Liver (tissue), 9 donors: ENCODE results near the gene PIERCE2. TPM values are rescaled to one million over a fixed set of nuclear protein-coding genes. Genes with fewer than 3 reads are reported as not detected.
A peak's percentile ranks its signal among the peaks of the same experiment; 100 is the strongest.

Experiments
- DNase-seq: peaks from one replicate; pipeline ENCODE4 v3.0.0-alpha.2; 2017; ENCODE audit warnings: low spot score
- H3K27ac ChIP-seq, 2 donors: one replicate each; pipeline ENCODE4 v1.7.0; 2013; ENCODE audit warnings: inconsistent platforms in 2 of 2, low read length in 2 of 2, control low read depth in 1 of 2, low read depth in 1 of 2, mild to moderate bottlenecking in 1 of 2
- H3K27me3 ChIP-seq, 4 donors: one replicate each; pipeline versions ENCODE4 v1.6.1 to v1.7.0; 2013; ENCODE audit warnings: low read length in 3 of 4, inconsistent platforms in 1 of 4, mild to moderate bottlenecking in 1 of 4, moderate library complexity in 1 of 4; ENCODE audit not compliant: control insufficient read depth in 4 of 4, insufficient read depth in 4 of 4
- H3K36me3 ChIP-seq, 4 donors: one replicate each; pipeline versions ENCODE4 v1.6.1 to v1.7.0; 2013; ENCODE audit warnings: low read length in 3 of 4, mild to moderate bottlenecking in 3 of 4, low read depth in 1 of 4, moderate library complexity in 1 of 4; ENCODE audit not compliant: control insufficient read depth in 4 of 4, insufficient read depth in 3 of 4
- H3K4me1 ChIP-seq, 4 donors: one replicate each; pipeline versions ENCODE4 v1.6.1 to v1.7.0; 2013; ENCODE audit warnings: low read length in 3 of 4, mild to moderate bottlenecking in 3 of 4, moderate library complexity in 1 of 4; ENCODE audit not compliant: control insufficient read depth in 4 of 4, insufficient read depth in 4 of 4
- H3K4me3 ChIP-seq, 3 donors: one replicate each; pipeline versions ENCODE4 v1.6.1 to v1.7.0; 2013; ENCODE audit warnings: low read length in 3 of 3, control low read depth in 1 of 3, low read depth in 1 of 3, mild to moderate bottlenecking in 1 of 3
- H3K9ac ChIP-seq, 2 donors: one replicate each; pipeline ENCODE4 v1.7.0; 2013; ENCODE audit warnings: low read length in 2 of 2, mild to moderate bottlenecking in 2 of 2, moderate library complexity in 2 of 2, control low read depth in 1 of 2, low read depth in 1 of 2
- H3K9me3 ChIP-seq, 4 donors: one replicate each; pipeline versions ENCODE4 v1.6.1 to v1.7.0; 2013; ENCODE audit warnings: low read length in 3 of 4; ENCODE audit not compliant: control insufficient read depth in 4 of 4
- EGR1 ChIP-seq, 2 donors: IDR thresholded peaks; 2 replicates each; pipeline ENCODE4 v1.6.1; 2016 to 2018; ENCODE audit warnings: antibody characterized with exemption in 2 of 2, low read depth in 2 of 2
- FOXA1 ChIP-seq: IDR thresholded peaks from 2 replicates; pipeline ENCODE4 v1.6.1; 2016; ENCODE audit warnings: antibody characterized with exemption
- GABPA ChIP-seq, 2 donors: IDR thresholded peaks in 1 of 2; conservative IDR thresholded peaks in 1 of 2; 2 replicates each; pipeline ENCODE4 v1.6.1; 2016; ENCODE audit warnings: antibody characterized with exemption in 2 of 2, mild to moderate bottlenecking in 1 of 2, moderate library complexity in 1 of 2
- HNF4G ChIP-seq: IDR thresholded peaks from 2 replicates; pipeline ENCODE4 v1.6.1; 2016; ENCODE audit warnings: antibody characterized with exemption
- JUND ChIP-seq, 2 donors: IDR thresholded peaks; 2 replicates each; pipeline ENCODE4 v1.6.1; 2016; ENCODE audit warnings: antibody characterized with exemption in 2 of 2
- NR2F2 ChIP-seq: IDR thresholded peaks from 2 replicates; pipeline ENCODE4 v1.6.1; 2016; ENCODE audit warnings: antibody characterized with exemption
- RAD21 ChIP-seq, 2 donors: IDR thresholded peaks; 2 replicates each; pipeline ENCODE4 v1.6.1; 2016; ENCODE audit warnings: antibody characterized with exemption in 2 of 2, mild to moderate bottlenecking in 2 of 2
- RXRA ChIP-seq, 2 donors: IDR thresholded peaks; 2 replicates each; pipeline ENCODE4 v1.6.1; 2017 to 2018; ENCODE audit warnings: antibody characterized with exemption in 2 of 2, mild to moderate bottlenecking in 1 of 2
- SP1 ChIP-seq: IDR thresholded peaks from 2 replicates; pipeline ENCODE4 v1.6.1; 2018; ENCODE audit warnings: antibody characterized with exemption, mild to moderate bottlenecking
- TAF1 ChIP-seq: conservative IDR thresholded peaks from 2 replicates; pipeline ENCODE4 v1.6.1; 2016; ENCODE audit warnings: antibody characterized with exemption, mild to moderate bottlenecking
- YY1 ChIP-seq: IDR thresholded peaks from 2 replicates; pipeline ENCODE4 v1.6.1; 2016; ENCODE audit warnings: antibody characterized with exemption, mild to moderate bottlenecking
- WGBS: extraction: QIAGEN DNeasy Blood & Tissue Kit; methylation state at CpG from one replicate; pipeline ENCODE4 v1.1.7; 2013; 5-methylcytosine and 5-hydroxymethylcytosine counted together
- polyA plus RNA-seq, 2 donors: library from polyadenylated mRNA; stranded (reverse) in 1 of 2; unstranded in 1 of 2; fragments of 200-250 nt in 1 of 2; fragments of >200 nt in 1 of 2; fragmentation: Nextera tagmentation in 1 of 2; extraction: Ambion mirVana in 1 of 2; gene quantifications; one replicate each; pipeline versions ENCODE4 v1.2.1 to v1.2.3, GENCODE V29; 2013 to 2015
- total RNA-seq, 2 donors: library from RNA; depleted of rRNA; stranded (reverse); fragments of >200 nt; gene quantifications; one replicate each; pipeline ENCODE4 v1.2.3, GENCODE V29; 2014
- TF ChIP-seq, protein P1 (sequence below): IDR thresholded peaks from 2 replicates; pipeline ENCODE4 v1.6.1; 2016; ENCODE audit warnings: antibody characterized with exemption
- TF ChIP-seq, protein P2 (sequence below): fragments of 150-350 bp; IDR thresholded peaks from 2 replicates; pipeline ENCODE4 v1.5.1; 2017; ENCODE audit warnings: improper control_type of control experiment, low read depth, low read length; ENCODE audit not compliant: missing input control
- TF ChIP-seq, protein P3 (sequence below): IDR thresholded peaks from 2 replicates; pipeline ENCODE4 v1.6.1; 2016; ENCODE audit warnings: antibody characterized with exemption, mild to moderate bottlenecking
- TF ChIP-seq, protein P4 (sequence below): IDR thresholded peaks from 2 replicates; pipeline ENCODE4 v1.6.1; 2016; ENCODE audit warnings: antibody characterized with exemption
- TF ChIP-seq, protein P5 (sequence below): IDR thresholded peaks from 2 replicates; pipeline ENCODE4 v1.6.1; 2016; ENCODE audit warnings: antibody characterized with exemption
- donor health status: healthy.
- donor health status: healthy.
- donor health status: healthy.
- donor health status: healthy.
- donor health status: healthy.

The PIERCE2 gene, protein sequence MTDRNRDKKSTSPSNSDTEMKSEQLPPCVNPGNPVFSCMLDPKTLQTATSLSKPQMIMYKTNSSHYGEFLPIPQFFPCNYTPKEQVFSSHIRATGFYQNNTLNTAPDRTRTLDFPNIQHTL
- total RNA-seq (under 1 TPM in 1 of 2 donors, not detected in 1; 0.23 TPM), polyA plus RNA-seq (under 1 TPM; 0.78 to 0.83 TPM)

DNA sequence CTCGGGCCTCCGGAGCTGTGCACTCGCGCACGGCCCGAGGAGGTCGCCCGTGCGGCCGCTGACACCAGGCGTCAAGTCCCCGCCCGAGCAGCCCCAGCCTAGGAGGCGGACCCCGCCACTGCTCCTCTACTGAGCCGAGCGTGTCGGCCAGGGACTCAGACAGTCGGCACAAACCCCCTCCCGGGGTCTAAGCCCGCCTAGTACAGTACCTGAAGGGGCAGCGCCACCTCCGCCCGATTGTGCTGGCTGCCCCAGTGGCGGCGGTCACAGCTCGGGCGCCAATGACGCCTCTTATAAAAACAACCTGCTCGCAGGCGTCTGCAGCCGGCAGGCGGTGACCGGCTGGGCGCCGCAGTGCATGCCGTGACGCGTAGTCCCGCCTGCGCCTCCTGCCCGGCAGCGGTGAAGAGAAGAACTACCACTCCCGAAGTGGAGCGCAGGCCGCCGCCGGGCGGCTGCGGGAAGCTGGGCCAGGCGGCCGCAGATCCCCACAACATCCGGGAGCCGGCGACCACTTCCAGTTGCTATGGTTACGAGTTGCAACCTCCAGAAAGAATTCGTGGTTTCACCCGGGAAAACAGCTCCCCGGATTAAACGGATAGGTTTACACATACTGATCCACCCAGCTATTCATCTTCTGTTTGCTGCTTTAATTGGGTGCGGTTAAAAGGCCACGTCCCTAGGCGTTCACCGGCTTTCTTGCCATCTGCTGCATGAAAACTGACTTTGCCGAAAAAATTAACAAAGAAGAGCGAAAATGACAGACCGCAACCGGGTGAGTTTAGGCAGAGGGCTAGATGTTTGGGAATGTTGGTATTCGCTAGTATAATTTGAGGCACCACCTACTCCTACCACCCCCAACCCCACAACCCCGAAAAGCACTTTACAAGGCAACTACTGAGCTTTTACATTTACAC lies at the start of gene PIERCE2, which contains the start of gene CCPG1:
Gene PIERCE2 (plus strand): TSS at position 484 of the 917 bp plus-strand sequence. CDS start 274 bp downstream, at position 758.
Gene CCPG1 (minus strand): TSS at position 348 of the 917 bp plus-strand sequence. CDS start 18,935 bp downstream, outside the sequence.
- H3K9ac ChIP-seq: peak within 1 kb of the TSS; percentile 83 to 90
- H3K27ac ChIP-seq: peak within 1 kb of the TSS; percentile 95 to 98
- WGBS: under 1% methylated on average over 70 of the region's 70 CpGs
- peaks cover 9 to 32% (median 19%) of the 10 kb centered on the region in 4 donors for H3K4me1 ChIP-seq
- H3K36me3 ChIP-seq: no peaks in the 10 kb centered on the region
- H3K9me3 ChIP-seq: no peaks in the 10 kb centered on the region
- no peaks in the 10 kb centered on the region for H3K27me3 ChIP-seq
- peak within 1 kb of the TSS; percentile 87 to 98 (median 88) for H3K4me3 ChIP-seq
- peak; percentile 91 for DNase-seq
- TF ChIP-seq RAD21 (IDR thresholded peaks at IDR 0.05) (peak; percentile 38 to 46), FOXA1 (no peak), GABPA (IDR thresholded peaks at IDR 0.05 in 1 of 2, conservative IDR thresholded peaks at IDR 0.05 in 1 of 2) (peak; percentile 48 to 82), SP1 (peak; percentile 52), YY1 (peak; percentile 88), TAF1 (peak; percentile 71), RXRA (IDR thresholded peaks at IDR 0.05) (peak; percentile 72 to 77)
- TF ChIP-seq, protein P1, sequence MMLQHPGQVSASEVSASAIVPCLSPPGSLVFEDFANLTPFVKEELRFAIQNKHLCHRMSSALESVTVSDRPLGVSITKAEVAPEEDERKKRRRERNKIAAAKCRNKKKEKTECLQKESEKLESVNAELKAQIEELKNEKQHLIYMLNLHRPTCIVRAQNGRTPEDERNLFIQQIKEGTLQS: no peak
- TF ChIP-seq, protein P2, sequence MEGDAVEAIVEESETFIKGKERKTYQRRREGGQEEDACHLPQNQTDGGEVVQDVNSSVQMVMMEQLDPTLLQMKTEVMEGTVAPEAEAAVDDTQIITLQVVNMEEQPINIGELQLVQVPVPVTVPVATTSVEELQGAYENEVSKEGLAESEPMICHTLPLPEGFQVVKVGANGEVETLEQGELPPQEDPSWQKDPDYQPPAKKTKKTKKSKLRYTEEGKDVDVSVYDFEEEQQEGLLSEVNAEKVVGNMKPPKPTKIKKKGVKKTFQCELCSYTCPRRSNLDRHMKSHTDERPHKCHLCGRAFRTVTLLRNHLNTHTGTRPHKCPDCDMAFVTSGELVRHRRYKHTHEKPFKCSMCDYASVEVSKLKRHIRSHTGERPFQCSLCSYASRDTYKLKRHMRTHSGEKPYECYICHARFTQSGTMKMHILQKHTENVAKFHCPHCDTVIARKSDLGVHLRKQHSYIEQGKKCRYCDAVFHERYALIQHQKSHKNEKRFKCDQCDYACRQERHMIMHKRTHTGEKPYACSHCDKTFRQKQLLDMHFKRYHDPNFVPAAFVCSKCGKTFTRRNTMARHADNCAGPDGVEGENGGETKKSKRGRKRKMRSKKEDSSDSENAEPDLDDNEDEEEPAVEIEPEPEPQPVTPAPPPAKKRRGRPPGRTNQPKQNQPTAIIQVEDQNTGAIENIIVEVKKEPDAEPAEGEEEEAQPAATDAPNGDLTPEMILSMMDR: peak; percentile 90
- TF ChIP-seq, protein P3, sequence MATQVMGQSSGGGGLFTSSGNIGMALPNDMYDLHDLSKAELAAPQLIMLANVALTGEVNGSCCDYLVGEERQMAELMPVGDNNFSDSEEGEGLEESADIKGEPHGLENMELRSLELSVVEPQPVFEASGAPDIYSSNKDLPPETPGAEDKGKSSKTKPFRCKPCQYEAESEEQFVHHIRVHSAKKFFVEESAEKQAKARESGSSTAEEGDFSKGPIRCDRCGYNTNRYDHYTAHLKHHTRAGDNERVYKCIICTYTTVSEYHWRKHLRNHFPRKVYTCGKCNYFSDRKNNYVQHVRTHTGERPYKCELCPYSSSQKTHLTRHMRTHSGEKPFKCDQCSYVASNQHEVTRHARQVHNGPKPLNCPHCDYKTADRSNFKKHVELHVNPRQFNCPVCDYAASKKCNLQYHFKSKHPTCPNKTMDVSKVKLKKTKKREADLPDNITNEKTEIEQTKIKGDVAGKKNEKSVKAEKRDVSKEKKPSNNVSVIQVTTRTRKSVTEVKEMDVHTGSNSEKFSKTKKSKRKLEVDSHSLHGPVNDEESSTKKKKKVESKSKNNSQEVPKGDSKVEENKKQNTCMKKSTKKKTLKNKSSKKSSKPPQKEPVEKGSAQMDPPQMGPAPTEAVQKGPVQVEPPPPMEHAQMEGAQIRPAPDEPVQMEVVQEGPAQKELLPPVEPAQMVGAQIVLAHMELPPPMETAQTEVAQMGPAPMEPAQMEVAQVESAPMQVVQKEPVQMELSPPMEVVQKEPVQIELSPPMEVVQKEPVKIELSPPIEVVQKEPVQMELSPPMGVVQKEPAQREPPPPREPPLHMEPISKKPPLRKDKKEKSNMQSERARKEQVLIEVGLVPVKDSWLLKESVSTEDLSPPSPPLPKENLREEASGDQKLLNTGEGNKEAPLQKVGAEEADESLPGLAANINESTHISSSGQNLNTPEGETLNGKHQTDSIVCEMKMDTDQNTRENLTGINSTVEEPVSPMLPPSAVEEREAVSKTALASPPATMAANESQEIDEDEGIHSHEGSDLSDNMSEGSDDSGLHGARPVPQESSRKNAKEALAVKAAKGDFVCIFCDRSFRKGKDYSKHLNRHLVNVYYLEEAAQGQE: peak; percentile 82

DNA sequence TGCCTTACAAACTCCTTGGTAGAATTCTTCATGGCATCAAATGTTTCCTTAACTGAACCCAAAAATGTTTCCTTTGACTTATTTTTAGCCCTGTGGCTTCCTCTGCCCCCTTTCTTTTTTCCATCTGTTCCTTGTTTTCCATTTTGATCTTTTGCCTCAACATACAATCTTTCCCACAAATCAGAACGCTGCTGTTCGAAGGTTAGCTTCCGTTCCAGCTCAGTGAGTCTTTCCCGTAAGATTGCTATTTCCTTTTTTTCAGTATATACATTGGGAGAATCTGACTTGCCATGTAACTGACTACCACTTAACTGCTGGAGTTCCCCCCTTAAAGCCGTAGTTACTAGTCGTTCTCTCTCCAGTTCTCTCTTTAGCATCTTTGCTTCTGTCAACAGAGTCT lies 48.0 kb upstream of the PIERCE2 start:
- H3K27me3 ChIP-seq: no peaks in the 10 kb centered on the region
- no peaks in the 10 kb centered on the region for H3K4me1 ChIP-seq
- H3K27ac ChIP-seq: no peak overlapping the region
- no peak overlapping the region for H3K9ac ChIP-seq
- 74% methylated on average over 6 of the region's 6 CpGs for WGBS
- peaks cover 5 to 34% (median 30%) of the 10 kb centered on the region in 4 donors for H3K36me3 ChIP-seq
- no peaks in the 10 kb centered on the region for H3K9me3 ChIP-seq
- no peak overlapping the region for H3K4me3 ChIP-seq
- no peak for DNase-seq
- TF ChIP-seq RAD21 (IDR thresholded peaks at IDR 0.05): no peak
- TF ChIP-seq GABPA (IDR thresholded peaks at IDR 0.05 in 1 of 2, conservative IDR thresholded peaks at IDR 0.05 in 1 of 2): no peak
- TF ChIP-seq, protein P4, sequence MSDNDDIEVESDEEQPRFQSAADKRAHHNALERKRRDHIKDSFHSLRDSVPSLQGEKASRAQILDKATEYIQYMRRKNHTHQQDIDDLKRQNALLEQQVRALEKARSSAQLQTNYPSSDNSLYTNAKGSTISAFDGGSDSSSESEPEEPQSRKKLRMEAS: no peak
- TF ChIP-seq, protein P3: no peak
- TF ChIP-seq, protein P1: no peak
- no peak for TF ChIP-seq TAF1
- TF ChIP-seq NR2F2: no peak
- TF ChIP-seq YY1: no peak
- TF ChIP-seq HNF4G: no peak
- no peak for TF ChIP-seq EGR1 (IDR thresholded peaks at IDR 0.05; ENCODE audit: low read depth in 2 of 2)
- no peak for TF ChIP-seq RXRA (IDR thresholded peaks at IDR 0.05)
- TF ChIP-seq SP1: no peak
- TF ChIP-seq, protein P5, sequence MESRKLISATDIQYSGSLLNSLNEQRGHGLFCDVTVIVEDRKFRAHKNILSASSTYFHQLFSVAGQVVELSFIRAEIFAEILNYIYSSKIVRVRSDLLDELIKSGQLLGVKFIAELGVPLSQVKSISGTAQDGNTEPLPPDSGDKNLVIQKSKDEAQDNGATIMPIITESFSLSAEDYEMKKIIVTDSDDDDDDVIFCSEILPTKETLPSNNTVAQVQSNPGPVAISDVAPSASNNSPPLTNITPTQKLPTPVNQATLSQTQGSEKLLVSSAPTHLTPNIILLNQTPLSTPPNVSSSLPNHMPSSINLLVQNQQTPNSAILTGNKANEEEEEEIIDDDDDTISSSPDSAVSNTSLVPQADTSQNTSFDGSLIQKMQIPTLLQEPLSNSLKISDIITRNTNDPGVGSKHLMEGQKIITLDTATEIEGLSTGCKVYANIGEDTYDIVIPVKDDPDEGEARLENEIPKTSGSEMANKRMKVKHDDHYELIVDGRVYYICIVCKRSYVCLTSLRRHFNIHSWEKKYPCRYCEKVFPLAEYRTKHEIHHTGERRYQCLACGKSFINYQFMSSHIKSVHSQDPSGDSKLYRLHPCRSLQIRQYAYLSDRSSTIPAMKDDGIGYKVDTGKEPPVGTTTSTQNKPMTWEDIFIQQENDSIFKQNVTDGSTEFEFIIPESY: no peak
- TF ChIP-seq JUND (IDR thresholded peaks at IDR 0.05): no peak
